HPDE6-E6E7 (cell line): ENCODE data around the gene BABAM2.
"Not testable (repeated sequence)": the region's sequence is repeated elsewhere in the genome, so short reads cannot be mapped to it uniquely, and the experiment has no call there.

Experiments used
- DNase-seq: peaks from one replicate; pipeline ENCODE4 v3.0.0; 2011; ENCODE audit warnings: missing footprints; ENCODE audit errors: extremely low spot score

BABAM2 gene

GRCh38 chr2:28330722-28331121 lies 440.2 kb downstream of the BABAM2 start:
- not testable (repeated sequence) for DNase-seq

- not testable (repeated sequence) for DNase-seq
Observed at GRCh38 chr2:28331797-28332196, 441.3 kb downstream of the BABAM2 start.

- DNase-seq = no peak
Observed at GRCh38 chr2:28332696-28333095, 442.2 kb downstream of the BABAM2 start.

GRCh38 chr2:28333606-28334526 lies 443.3 kb downstream of the BABAM2 start:
- DNase-seq = no peak

GRCh38 chr2:28334527-28334894 lies 444.0 kb downstream of the BABAM2 start:
- no peak for DNase-seq

- DNase-seq = not testable (repeated sequence)
Observed at GRCh38 chr2:28335265-28335664, 444.7 kb downstream of the BABAM2 start.

GRCh38 chr2:28335666-28336065 lies 445.1 kb downstream of the BABAM2 start:
- no peak for DNase-seq

- no peak for DNase-seq
Observed at GRCh38 chr2:28336264-28336980, 445.9 kb downstream of the BABAM2 start.

- no peak for DNase-seq
Observed at GRCh38 chr2:28336982-28337627, 446.6 kb downstream of the BABAM2 start.

- peak; percentile 48 for DNase-seq
Observed at GRCh38 chr2:28338046-28338817, 447.7 kb downstream of the BABAM2 start.

GRCh38 chr2:28338831-28339321 lies 448.3 kb downstream of the BABAM2 start:
- peak; percentile 43 for DNase-seq

- DNase-seq = no peak
Observed at GRCh38 chr2:28339516-28340175, 449.1 kb downstream of the BABAM2 start.

GRCh38 chr2:28340312-28341202 lies 450.0 kb downstream of the BABAM2 start:
- no peak for DNase-seq

GRCh38 chr2:28341208-28341891 lies 450.8 kb downstream of the BABAM2 start:
- DNase-seq = no peak

- DNase-seq = no peak
Observed at GRCh38 chr2:28342081-28342967, 451.8 kb downstream of the BABAM2 start.

- DNase-seq = no peak
Observed at GRCh38 chr2:28343184-28343942, 452.8 kb downstream of the BABAM2 start.

GRCh38 chr2:28343971-28344715 lies 453.6 kb downstream of the BABAM2 start:
- DNase-seq = no peak
